H1 (cell line): ENCODE results near the gene STARD13. TPM values are rescaled to one million over a fixed set of nuclear protein-coding genes. Genes with fewer than 3 reads are reported as not detected.

Experiments
- CTCF ChIA-PET: fragments of 300-600 bp; sonication (Branson Sonifier 250); formaldehyde crosslinking; loops from one replicate; lab custom pipeline; 2021; ENCODE audit not compliant: partially characterized antibody; lab: Charles Lee
- POLR2A ChIA-PET: fragments of 300-600 bp; sonication (Branson Sonifier 250); formaldehyde crosslinking; loops from one replicate; lab custom pipeline; 2021; ENCODE audit warnings: inconsistent platforms; ENCODE audit not compliant: partially characterized antibody; lab: Charles Lee
- DNase-seq, 2 experiments: peaks; one replicate each; pipeline versions ENCODE4 v3.0.0 to v3.0.0-alpha.2; 2010 to 2022; ENCODE audit warnings: low spot score in 2 of 2, low read depth in 1 of 2, mixed read lengths in 1 of 2
- FAIRE-seq: peaks from 2 replicates; lab custom pipeline; 2011; peaks lifted over from hg19 to GRCh38; lab: Jason Lieb, UNC
- H2AFZ ChIP-seq: 2 replicates; pipeline ENCODE4 v1.8.1; 2012; ENCODE audit warnings: low read length, inconsistent platforms
- H2AK5ac ChIP-seq: 2 replicates; pipeline ENCODE4 v1.6.1; 2013; ENCODE audit warnings: low read depth, low read length
- H2BK120ac ChIP-seq: replicated peaks from 2 replicates; pipeline ENCODE3; 2013; ENCODE audit warnings: low read depth, low read length, inconsistent platforms
- H2BK12ac ChIP-seq: 2 replicates; pipeline ENCODE4 v1.6.1; 2013; ENCODE audit warnings: low read depth, low read length
- H2BK15ac ChIP-seq: 2 replicates; pipeline ENCODE4 v1.6.1; 2013; ENCODE audit warnings: low read length
- H2BK20ac ChIP-seq: 2 replicates; pipeline ENCODE4 v1.6.1; 2013; ENCODE audit warnings: low read length
- H2BK5ac ChIP-seq: 2 replicates; pipeline ENCODE4 v1.6.1; 2013; ENCODE audit warnings: low read depth, low read length
- H3K14ac ChIP-seq: 2 replicates; pipeline ENCODE4 v1.6.1; 2013; ENCODE audit warnings: inconsistent platforms; ENCODE audit not compliant: insufficient read length
- H3K18ac ChIP-seq: 2 replicates; pipeline ENCODE4 v1.6.1; 2013; ENCODE audit warnings: low read length; ENCODE audit errors: extremely low read depth
- H3K23ac ChIP-seq: 2 replicates; pipeline ENCODE4 v1.6.1; 2013; ENCODE audit warnings: inconsistent platforms; ENCODE audit not compliant: insufficient read length
- H3K23me2 ChIP-seq: 2 replicates; pipeline ENCODE4 v1.6.1; 2013; ENCODE audit warnings: low read depth, low read length
- H3K27ac ChIP-seq: 2 replicates; pipeline ENCODE4 v1.6.1; 2011; ENCODE audit warnings: low read depth, low read length, inconsistent platforms
- H3K27me3 ChIP-seq, 4 experiments: replicated peaks in 1 of 4; 1 replicate in 1 of 4; 2 replicates in 3 of 4; pipeline versions ENCODE4 v1.6.1 to v1.8.1; 2011 to 2013; ENCODE audit warnings: low read length in 3 of 4, mild to moderate bottlenecking in 3 of 4, inconsistent platforms in 2 of 4, mixed read lengths in 2 of 4, moderate library complexity in 1 of 4; ENCODE audit not compliant: control insufficient read depth in 3 of 4, insufficient read depth in 3 of 4; ENCODE audit errors: extremely low read depth in 1 of 4
- H3K36me3 ChIP-seq, 4 experiments: 2 replicates each; pipeline versions ENCODE4 v1.6.1 to v1.8.1; 2011 to 2013; ENCODE audit warnings: mild to moderate bottlenecking in 4 of 4, low read length in 3 of 4, moderate library complexity in 2 of 4, control low read depth in 1 of 4, inconsistent platforms in 1 of 4; ENCODE audit not compliant: insufficient read depth in 4 of 4, control insufficient read depth in 2 of 4
- H3K4ac ChIP-seq: replicated peaks from 2 replicates; pipeline ENCODE3; 2013; ENCODE audit warnings: low read length, low read depth, mixed read lengths, inconsistent platforms; ENCODE audit not compliant: insufficient read length
- H3K4me1 ChIP-seq, 4 experiments: replicated peaks in 1 of 4; 1 replicate in 1 of 4; 2 replicates in 3 of 4; pipeline versions ENCODE4 v1.6.1 to v1.8.1; 2011 to 2013; ENCODE audit warnings: low read length in 3 of 4, inconsistent platforms in 2 of 4, mixed read lengths in 1 of 4; ENCODE audit not compliant: insufficient read depth in 4 of 4, control insufficient read depth in 3 of 4
- H3K4me2 ChIP-seq, 2 experiments: 2 replicates each; pipeline versions ENCODE4 v1.6.1 to v1.8.1; 2011 to 2013; ENCODE audit warnings: low read depth in 2 of 2, low read length in 2 of 2, control low read depth in 1 of 2, inconsistent platforms in 1 of 2, mild to moderate bottlenecking in 1 of 2; ENCODE audit not compliant: insufficient read depth in 1 of 2
- H3K4me3 ChIP-seq, 4 experiments: fragments of 200-600, 300-600 bp in 1 of 4; sonication (generic), shearing (Covaris generic), sonication (Bioruptor Twin) in 1 of 4; 2 replicates each; pipeline versions ENCODE4 v1.5.1 to v1.8.1; 2011 to 2016; ENCODE audit warnings: low read length in 4 of 4, low read depth in 3 of 4, control low read depth in 2 of 4, inconsistent platforms in 2 of 4, mild to moderate bottlenecking in 2 of 4, mixed read lengths in 1 of 4, moderate library complexity in 1 of 4; ENCODE audit not compliant: insufficient read depth in 2 of 4; ENCODE audit errors: extremely low read depth in 1 of 4
- H3K56ac ChIP-seq: replicated peaks from 2 replicates; pipeline ENCODE3; 2013; ENCODE audit warnings: low read depth, mild to moderate bottlenecking, mixed read lengths, low read length, inconsistent platforms; ENCODE audit not compliant: insufficient read length
- H3K79me1 ChIP-seq: 2 replicates; pipeline ENCODE4 v1.6.1; 2013; ENCODE audit warnings: low read depth, low read length, control low read depth
- H3K79me2 ChIP-seq, 2 experiments: 2 replicates each; pipeline versions ENCODE4 v1.6.1 to v1.8.1; 2012 to 2013; ENCODE audit warnings: low read length in 2 of 2, mild to moderate bottlenecking in 2 of 2, inconsistent platforms in 1 of 2; ENCODE audit not compliant: insufficient read depth in 2 of 2, control insufficient read depth in 1 of 2
- H3K9ac ChIP-seq, 4 experiments: replicated peaks in 1 of 4; 1 replicate in 1 of 4; 2 replicates in 3 of 4; pipeline versions ENCODE4 v1.6.1 to v1.8.1; 2011 to 2013; ENCODE audit warnings: low read depth in 3 of 4, low read length in 3 of 4, control low read depth in 2 of 4, mild to moderate bottlenecking in 2 of 4, moderate library complexity in 2 of 4, inconsistent platforms in 1 of 4; ENCODE audit errors: extremely low read depth in 1 of 4
- H3K9me3 ChIP-seq, 2 experiments: 2 replicates each; pipeline versions ENCODE4 v1.6.1 to v1.8.1; 2012 to 2013; ENCODE audit warnings: mild to moderate bottlenecking in 2 of 2, moderate library complexity in 2 of 2, control low read depth in 1 of 2, inconsistent platforms in 1 of 2, low read depth in 1 of 2, low read length in 1 of 2, mixed read lengths in 1 of 2; ENCODE audit not compliant: insufficient read depth in 2 of 2
- H4K20me1 ChIP-seq, 2 experiments: replicated peaks in 1 of 2; 2 replicates each; pipeline versions ENCODE3 to v1.8.1; 2011 to 2013; ENCODE audit warnings: inconsistent platforms in 2 of 2, low read length in 2 of 2, mild to moderate bottlenecking in 1 of 2; ENCODE audit not compliant: insufficient read depth in 2 of 2, control insufficient read depth in 1 of 2
- H4K5ac ChIP-seq: 2 replicates; pipeline ENCODE4 v1.6.1; 2013; ENCODE audit warnings: low read length, low read depth, mixed read lengths, inconsistent platforms; ENCODE audit not compliant: insufficient read length
- H4K8ac ChIP-seq: 2 replicates; pipeline ENCODE4 v1.8.0; 2013; ENCODE audit warnings: mild to moderate bottlenecking, moderate library complexity, low read length, inconsistent platforms; ENCODE audit not compliant: insufficient read depth; ENCODE audit errors: extremely low read depth
- H4K91ac ChIP-seq: replicated peaks from 2 replicates; pipeline ENCODE3; 2013; ENCODE audit warnings: low read length, mixed read lengths, inconsistent platforms; ENCODE audit not compliant: insufficient read length
- BCL11A ChIP-seq, 2 experiments: IDR thresholded peaks; one replicate each; pipeline ENCODE4 v1.6.1; 2011; ENCODE audit warnings: low read depth in 2 of 2, low read length in 2 of 2, mild to moderate bottlenecking in 2 of 2
- KDM1A ChIP-seq: fragments of 200-600, 300-600 bp; sonication (generic); IDR thresholded peaks from 2 replicates; pipeline ENCODE4 v1.7.1; 2016; ENCODE audit warnings: mild to moderate bottlenecking, low read length, borderline replicate concordance
- PHF8 ChIP-seq: fragments of 200-600 bp; sonication (generic); conservative IDR thresholded peaks from 2 replicates; pipeline ENCODE4 v1.7.1; 2012; ENCODE audit warnings: low read depth, mild to moderate bottlenecking, inconsistent platforms, low read length, moderate library complexity
- RAD21 ChIP-seq, 2 experiments: IDR thresholded peaks in 1 of 2; conservative IDR thresholded peaks in 1 of 2; 2 replicates each; pipeline ENCODE4 v1.6.1; 2011; ENCODE audit warnings: low read depth in 2 of 2, low read length in 2 of 2, improper control_type of control experiment in 1 of 2, inconsistent platforms in 1 of 2, mild to moderate bottlenecking in 1 of 2, moderate library complexity in 1 of 2
- SIRT6 ChIP-seq: IDR thresholded peaks from one replicate; pipeline ENCODE4 v1.7.1; 2012; ENCODE audit warnings: low read length, inconsistent platforms
- SP4 ChIP-seq: IDR thresholded peaks from 2 replicates; pipeline ENCODE4 v1.6.1; 2012; ENCODE audit warnings: low read length, inconsistent platforms
- YY1 ChIP-seq: IDR thresholded peaks from 2 replicates; pipeline ENCODE4 v1.6.1; 2011; ENCODE audit warnings: low read depth, mild to moderate bottlenecking, low read length
- WGBS, 2 experiments: shearing (Covaris generic) in 1 of 2; methylation state at CpG; one replicate each; pipeline versions ENCODE4 v1.1.6 to v1.1.7; 2013 to 2015; ENCODE audit warnings: low lambda C conversion rate in 2 of 2, mixed read lengths in 2 of 2, inconsistent platforms in 1 of 2, low coverage in 1 of 2, missing lambda C conversion rate in 1 of 2; ENCODE audit not compliant: insufficient replicate concordance in 2 of 2, insufficient coverage in 1 of 2, insufficient read length in 1 of 2; ENCODE audit errors: extremely low coverage in 1 of 2, missing lambda C conversion rate in 1 of 2; 5-methylcytosine and 5-hydroxymethylcytosine counted together
- polyA plus RNA-seq, 7 experiments: library from polyadenylated mRNA; depleted of rRNA in 3 of 7; stranded (reverse) in 5 of 7; unstranded in 2 of 7; fragments of >200 nt in 5 of 7; fragments of 200-250 nt in 2 of 7; gene quantifications; 1 replicate in 5 of 7; 2 replicates in 1 of 7; 4 replicates in 1 of 7; pipeline versions ENCODE4 v1.2.1 to v1.2.3, GENCODE V29; 2011 to 2013; ENCODE audit warnings: missing spikeins in 2 of 7, mixed read lengths in 2 of 7
- total RNA-seq: library from RNA; stranded (reverse); fragmentation: NEBNext Ultra II Directional; extraction: Animal tissue kit (Norgen Biotek cat#: 25700); gene quantifications from 2 replicates; pipeline ENCODE4 v1.2.1, GENCODE V29; 2021

Gene STARD13
- total and polyA plus RNA-seq, 2 of the 8 experiments (the other 6 are each of a cell fraction or from before 2014, with no cell fraction given) = 0.82 to 2.9 TPM

GRCh38 chr13:33144358-33144784, 141.2 kb downstream of the STARD13 start:
- Histone ChIP-seq H2BK15ac (no peak overlapping the region), H4K8ac (no peak overlapping the region), H2AK5ac (no peak overlapping the region), H2BK120ac (no peak overlapping the region), H2BK20ac (no peak overlapping the region)
- no peak for FAIRE-seq
- TF ChIP-seq BCL11A (IDR thresholded peaks at IDR 0.05; ENCODE audit: low read depth in 2 of 2, low read length in 2 of 2) (no peak), KDM1A (no peak), RAD21 (IDR thresholded peaks at IDR 0.05 in 1 of 2, conservative IDR thresholded peaks at IDR 0.05 in 1 of 2; ENCODE audit: low read depth in 2 of 2, low read length in 2 of 2) (no peak), SP4 (no peak), YY1 (no peak), PHF8 (no peak), SIRT6 (no peak)
- TF ChIP-seq, all 59 proteins: peak for 0
- no peaks in the 10 kb centered on the region for H3K79me1 ChIP-seq
- no peaks in the 10 kb centered on the region for H3K27me3 ChIP-seq
- no peak overlapping the region for H3K4ac ChIP-seq
- no peaks in the 10 kb centered on the region for H3K4me1 ChIP-seq
- ChIA-PET POLR2A (no interaction called here), CTCF (no interaction called here)
- H3K4me2 ChIP-seq = no peak overlapping the region
- WGBS, 2 experiments = 92 to 100% methylated on average over 4 to 7 of the region's 7 CpGs
- no peaks in the 10 kb centered on the region for H3K23me2 ChIP-seq
- H4K20me1 ChIP-seq = no peaks in the 10 kb centered on the region
- no peak overlapping the region for H3K56ac ChIP-seq
- H2BK12ac ChIP-seq = no peak overlapping the region
- no peaks in the 10 kb centered on the region for H3K79me2 ChIP-seq
- no peak overlapping the region for H3K14ac ChIP-seq
- no peak overlapping the region for H4K91ac ChIP-seq
- H3K27ac ChIP-seq = no peak overlapping the region
- H4K5ac ChIP-seq = no peak overlapping the region
- no peak for DNase-seq
- no peak overlapping the region for H3K4me3 ChIP-seq
- no peak overlapping the region for H2AFZ ChIP-seq
- no peak overlapping the region for H3K9ac ChIP-seq
- no peaks in the 10 kb centered on the region for H3K36me3 ChIP-seq
- no peak overlapping the region for H2BK5ac ChIP-seq
- no peaks in the 10 kb centered on the region for H3K9me3 ChIP-seq
- no peak overlapping the region for H3K18ac ChIP-seq
- H3K23ac ChIP-seq = no peak overlapping the region
